HepG2 (cell line): ENCODE data around the gene FRMPD2. TPM values are rescaled to one million over a fixed set of nuclear protein-coding genes. Genes with fewer than 3 reads are reported as not detected.

Experiments
- GFI1 ChIP-seq: sonication (generic); formaldehyde crosslinking; IDR thresholded peaks from 2 replicates; pipeline ENCODE4 v1.5.0; 2020; ENCODE audit warnings: missing genetic modification reagents, mild to moderate bottlenecking, borderline replicate concordance
- MXI1 ChIP-seq: IDR thresholded peaks from 3 replicates; pipeline ENCODE4 v1.6.1; 2012; ENCODE audit warnings: low read depth, low read length, inconsistent platforms, borderline replicate concordance
- NR2F2 ChIP-seq: IDR thresholded peaks from 2 replicates; pipeline ENCODE4 v1.6.1; 2012; ENCODE audit warnings: low read depth, inconsistent platforms, borderline replicate concordance
- ZBTB7A ChIP-seq: sonication (generic); formaldehyde crosslinking; IDR thresholded peaks from 2 replicates; pipeline ENCODE4 v1.8.0; 2022; ENCODE audit warnings: mild to moderate bottlenecking, missing genetic modification reagents
- ZBTB8A ChIP-seq: sonication (generic); formaldehyde crosslinking; IDR thresholded peaks from 2 replicates; pipeline ENCODE4 v1.4.0; 2020; ENCODE audit warnings: mild to moderate bottlenecking, low read depth, missing genetic modification reagents, borderline replicate concordance
- ZFP36L1 ChIP-seq: sonication (generic); formaldehyde crosslinking; IDR thresholded peaks from 2 replicates; pipeline ENCODE4 v1.8.0; 2022; ENCODE audit warnings: mild to moderate bottlenecking, missing genetic modification reagents, moderate library complexity
- ZFP37 ChIP-seq: sonication (generic); formaldehyde crosslinking; IDR thresholded peaks from 2 replicates; pipeline ENCODE4 v1.4.0; 2020; ENCODE audit warnings: missing genetic modification reagents, borderline replicate concordance
- ZFYVE20 ChIP-seq: sonication (generic); formaldehyde crosslinking; IDR thresholded peaks from 2 replicates; pipeline ENCODE4 v1.8.0; 2023; ENCODE audit warnings: low read depth, mild to moderate bottlenecking, moderate library complexity, missing genetic modification reagents, borderline replicate concordance
- ZNF598 ChIP-seq: sonication (generic); formaldehyde crosslinking; IDR thresholded peaks from 2 replicates; pipeline ENCODE4 v1.5.1; 2020; ENCODE audit warnings: mild to moderate bottlenecking, missing genetic modification reagents, borderline replicate concordance
- polyA plus RNA-seq, 8 experiments: library from polyadenylated mRNA; depleted of rRNA in 3 of 8; stranded (reverse) in 7 of 8; unstranded in 1 of 8; fragments of >200 nt; fragmentation: Illumina TruSeq in 4 of 8; extraction: Trizol in 4 of 8; gene quantifications; 2 replicates each; pipeline versions ENCODE4 v1.2.1 to v1.2.3, GENCODE V29; 2011 to 2016; ENCODE audit warnings: low read depth in 4 of 8, missing spikeins in 1 of 8, mixed read lengths in 1 of 8; ENCODE audit not compliant: insufficient read depth in 1 of 8
- total RNA-seq, 5 experiments: library from RNA; depleted of rRNA; stranded (reverse); fragments of >200 nt; fragmentation: Illumina TruSeq; extraction: Trizol; gene quantifications; 2 replicates each; pipeline ENCODE4 v1.2.3, GENCODE V29; 2016; ENCODE audit warnings: low read depth in 1 of 5
- TF ChIP-seq, protein P1 (sequence below): sonication (generic); formaldehyde crosslinking; IDR thresholded peaks from 2 replicates; pipeline ENCODE4 v1.4.0; 2020; ENCODE audit warnings: missing genetic modification reagents, mild to moderate bottlenecking, borderline replicate concordance
- TF ChIP-seq, protein P2 (sequence below): sonication (generic); IDR thresholded peaks from 2 replicates; pipeline ENCODE4 v1.6.1; 2016; ENCODE audit warnings: low read depth, borderline replicate concordance
- TF ChIP-seq, protein P3 (sequence below): sonication (generic); formaldehyde crosslinking; IDR thresholded peaks from 2 replicates; pipeline ENCODE4 v1.8.1; 2023; ENCODE audit warnings: missing genetic modification reagents, mild to moderate bottlenecking, borderline replicate concordance

The FRMPD2 gene
- total and polyA plus RNA-seq, 2 of the 13 experiments (the other 11 are each of a cell fraction or from before 2014, with no cell fraction given) = 0.45 to 1.3 TPM

DNA sequence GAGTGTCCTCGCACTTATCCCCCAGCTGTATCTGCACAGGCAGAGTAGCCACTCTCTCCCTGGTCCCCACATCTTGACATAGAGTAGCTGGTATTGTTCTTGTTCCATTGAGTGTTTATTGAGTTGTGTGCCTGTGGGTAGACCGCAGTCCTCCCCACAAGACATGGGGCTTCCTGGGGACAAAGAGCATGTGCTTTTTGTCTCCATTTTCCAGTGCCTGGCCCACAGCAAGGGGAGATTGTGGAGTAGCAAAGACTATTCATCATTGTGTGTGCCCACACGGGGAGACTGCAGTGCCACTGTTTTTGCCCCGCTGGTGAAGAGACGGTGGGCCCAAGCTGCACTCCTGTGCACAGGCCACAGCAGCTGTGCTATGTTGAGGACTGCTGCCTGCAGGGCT, 63.5 kb downstream of the FRMPD2 start (continued):
- TF ChIP-seq ZBTB8A (CRISPR knock-in tag) (no peak), MXI1 (no peak), ZFP36L1 (CRISPR knock-in tag) (no peak), ZFYVE20 (CRISPR knock-in tag) (no peak), ZFP37 (no peak), ZBTB7A (no peak), NR2F2 (no peak), ZNF598 (CRISPR knock-in tag) (no peak), GFI1 (CRISPR knock-in tag) (no peak)
- TF ChIP-seq, protein P1, sequence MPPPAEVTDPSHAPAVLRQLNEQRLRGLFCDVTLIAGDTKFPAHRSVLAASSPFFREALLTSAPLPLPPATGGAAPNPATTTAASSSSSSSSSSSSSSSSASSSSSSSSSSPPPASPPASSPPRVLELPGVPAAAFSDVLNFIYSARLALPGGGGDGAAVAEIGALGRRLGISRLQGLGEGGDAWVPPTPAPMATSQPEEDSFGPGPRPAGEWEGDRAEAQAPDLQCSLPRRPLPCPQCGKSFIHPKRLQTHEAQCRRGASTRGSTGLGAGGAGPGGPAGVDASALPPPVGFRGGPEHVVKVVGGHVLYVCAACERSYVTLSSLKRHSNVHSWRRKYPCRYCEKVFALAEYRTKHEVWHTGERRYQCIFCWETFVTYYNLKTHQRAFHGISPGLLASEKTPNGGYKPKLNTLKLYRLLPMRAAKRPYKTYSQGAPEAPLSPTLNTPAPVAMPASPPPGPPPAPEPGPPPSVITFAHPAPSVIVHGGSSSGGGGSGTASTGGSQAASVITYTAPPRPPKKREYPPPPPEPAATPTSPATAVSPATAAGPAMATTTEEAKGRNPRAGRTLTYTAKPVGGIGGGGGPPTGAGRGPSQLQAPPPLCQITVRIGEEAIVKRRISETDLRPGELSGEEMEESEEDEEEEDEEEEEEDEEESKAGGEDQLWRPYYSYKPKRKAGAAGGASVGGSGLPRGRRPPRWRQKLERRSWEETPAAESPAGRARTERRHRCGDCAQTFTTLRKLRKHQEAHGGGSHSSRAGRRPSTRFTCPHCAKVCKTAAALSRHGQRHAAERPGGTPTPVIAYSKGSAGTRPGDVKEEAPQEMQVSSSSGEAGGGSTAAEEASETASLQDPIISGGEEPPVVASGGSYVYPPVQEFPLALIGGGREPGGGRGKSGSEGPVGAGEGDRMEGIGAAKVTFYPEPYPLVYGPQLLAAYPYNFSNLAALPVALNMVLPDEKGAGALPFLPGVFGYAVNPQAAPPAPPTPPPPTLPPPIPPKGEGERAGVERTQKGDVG = no peak
- TF ChIP-seq, protein P2, sequence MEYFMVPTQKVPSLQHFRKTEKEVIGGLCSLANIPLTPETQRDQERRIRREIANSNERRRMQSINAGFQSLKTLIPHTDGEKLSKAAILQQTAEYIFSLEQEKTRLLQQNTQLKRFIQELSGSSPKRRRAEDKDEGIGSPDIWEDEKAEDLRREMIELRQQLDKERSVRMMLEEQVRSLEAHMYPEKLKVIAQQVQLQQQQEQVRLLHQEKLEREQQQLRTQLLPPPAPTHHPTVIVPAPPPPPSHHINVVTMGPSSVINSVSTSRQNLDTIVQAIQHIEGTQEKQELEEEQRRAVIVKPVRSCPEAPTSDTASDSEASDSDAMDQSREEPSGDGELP = no peak
- TF ChIP-seq, protein P3, sequence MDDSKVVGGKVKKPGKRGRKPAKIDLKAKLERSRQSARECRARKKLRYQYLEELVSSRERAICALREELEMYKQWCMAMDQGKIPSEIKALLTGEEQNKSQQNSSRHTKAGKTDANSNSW = no peak
